ENCODE data around the gene BRINP1.

The BRINP1 gene

DNA sequence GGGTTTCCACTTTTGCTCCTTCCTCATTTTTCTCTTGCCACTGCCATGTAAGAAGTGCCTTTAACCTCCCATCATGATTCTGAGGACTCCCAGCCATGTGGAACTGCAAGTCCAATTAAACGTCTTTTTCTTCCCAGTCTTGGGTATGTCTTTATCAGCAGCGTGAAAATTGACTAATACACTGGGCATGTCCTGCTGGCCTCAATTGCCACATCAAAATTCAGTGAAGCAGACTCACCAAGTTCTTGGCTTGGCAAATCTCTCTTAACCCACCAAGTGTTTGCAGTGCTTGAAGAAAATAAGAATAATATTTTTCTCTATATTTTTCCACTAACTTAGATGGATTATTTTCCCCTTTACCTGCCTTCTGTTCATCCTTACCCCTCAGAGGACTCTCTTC lies 212.0 kb downstream of the BRINP1 start:
- Histone ChIP-seq H3K4me2 (ENCODE audit: low read depth, low read length, poor library complexity, severe bottlenecking) (no peak overlapping the region), H2AFZ (ENCODE audit: low read length) (no peak overlapping the region), H3K9me3 (ENCODE audit: insufficient read depth, low read depth, low read length) (peaks cover 2% of the 10 kb centered on the region; the same call in 1 of the 2 replicates), H3K79me2 (ENCODE audit: insufficient read depth, low read length) (no peaks in the 10 kb centered on the region), H3K9ac (ENCODE audit: low read depth, low read length, poor library complexity, severe bottlenecking) (no peak overlapping the region), H3K36me3 (ENCODE audit: insufficient read depth, low read length) (no peaks in the 10 kb centered on the region), H3K4me1 (ENCODE audit: insufficient read depth, low read length, poor library complexity, severe bottlenecking) (no peaks in the 10 kb centered on the region), H3K27me3 (ENCODE audit: insufficient read depth, low read length, poor library complexity, severe bottlenecking) (no peaks in the 10 kb centered on the region), H3F3A (ENCODE audit: low read depth) (no peaks in the 10 kb centered on the region), H3K9me2 (replicated peaks; ENCODE audit: low read depth, low read length) (no peaks in the 10 kb centered on the region), H4K20me1 (ENCODE audit: insufficient read depth, low read length, poor library complexity, severe bottlenecking) (no peaks in the 10 kb centered on the region), H3K4me3 (ENCODE audit: low read length, poor library complexity, severe bottlenecking) (no peak overlapping the region)
- no peak for TF ChIP-seq CTCF (conservative IDR thresholded peaks at IDR 0.05; ENCODE audit: low read length)
- no peak for TF ChIP-seq EZH2phosphoT487 (IDR thresholded peaks at IDR 0.05; ENCODE audit: borderline replicate concordance)

- H3K79me2 ChIP-seq (ENCODE audit: insufficient read depth, low read length) = no peaks in the 10 kb centered on the region
- H3K9me3 ChIP-seq (ENCODE audit: insufficient read depth, low read depth, low read length) = peaks cover 2% of the 10 kb centered on the region; the same call in 1 of the 2 replicates
- no peaks in the 10 kb centered on the region for H3K27me3 ChIP-seq (ENCODE audit: insufficient read depth, low read length, poor library complexity, severe bottlenecking)
- H3F3A ChIP-seq (ENCODE audit: low read depth) = no peaks in the 10 kb centered on the region
- H3K4me1 ChIP-seq (ENCODE audit: insufficient read depth, low read length, poor library complexity, severe bottlenecking) = no peaks in the 10 kb centered on the region
- H3K9me2 ChIP-seq (replicated peaks; ENCODE audit: low read depth, low read length) = no peaks in the 10 kb centered on the region
- no peaks in the 10 kb centered on the region for H4K20me1 ChIP-seq (ENCODE audit: insufficient read depth, low read length, poor library complexity, severe bottlenecking)
- H2AFZ ChIP-seq (ENCODE audit: low read length) = no peak overlapping the region
- H3K4me2 ChIP-seq (ENCODE audit: low read depth, low read length, poor library complexity, severe bottlenecking) = no peak overlapping the region
- no peak overlapping the region for H3K4me3 ChIP-seq (ENCODE audit: low read length, poor library complexity, severe bottlenecking)
- TF ChIP-seq CTCF (conservative IDR thresholded peaks at IDR 0.05; ENCODE audit: low read length) = no peak
- TF ChIP-seq EZH2phosphoT487 (IDR thresholded peaks at IDR 0.05; ENCODE audit: borderline replicate concordance) = no peak
- no peaks in the 10 kb centered on the region for H3K36me3 ChIP-seq (ENCODE audit: insufficient read depth, low read length)
- no peak overlapping the region for H3K9ac ChIP-seq (ENCODE audit: low read depth, low read length, poor library complexity, severe bottlenecking)
These were observed 212.9 kb downstream of the BRINP1 start for GRCh38 chr9:119156354-119156753.

- Histone ChIP-seq H3F3A (ENCODE audit: low read depth) (no peaks in the 10 kb centered on the region), H3K9ac (ENCODE audit: low read depth, low read length, poor library complexity, severe bottlenecking) (no peak overlapping the region), H3K4me1 (ENCODE audit: insufficient read depth, low read length, poor library complexity, severe bottlenecking) (no peaks in the 10 kb centered on the region), H3K9me2 (replicated peaks; ENCODE audit: low read depth, low read length) (no peaks in the 10 kb centered on the region), H3K9me3 (ENCODE audit: insufficient read depth, low read depth, low read length) (peaks cover 2% of the 10 kb centered on the region; the same call in 1 of the 2 replicates), H3K27me3 (ENCODE audit: insufficient read depth, low read length, poor library complexity, severe bottlenecking) (no peaks in the 10 kb centered on the region), H3K36me3 (ENCODE audit: insufficient read depth, low read length) (no peaks in the 10 kb centered on the region), H4K20me1 (ENCODE audit: insufficient read depth, low read length, poor library complexity, severe bottlenecking) (no peaks in the 10 kb centered on the region), H2AFZ (ENCODE audit: low read length) (no peak overlapping the region), H3K4me2 (ENCODE audit: low read depth, low read length, poor library complexity, severe bottlenecking) (no peak overlapping the region), H3K4me3 (ENCODE audit: low read length, poor library complexity, severe bottlenecking) (no peak overlapping the region), H3K79me2 (ENCODE audit: insufficient read depth, low read length) (no peaks in the 10 kb centered on the region)
- no peak for TF ChIP-seq CTCF (conservative IDR thresholded peaks at IDR 0.05; ENCODE audit: low read length)
- no peak for TF ChIP-seq EZH2phosphoT487 (IDR thresholded peaks at IDR 0.05; ENCODE audit: borderline replicate concordance)
These were observed 214.7 kb downstream of the BRINP1 start for GRCh38 chr9:119154527-119154926.
